DMS 273 (cell line): ENCODE data around the gene AGAP4.
"Not testable (repeated sequence)": the region's sequence is repeated elsewhere in the genome, so short reads cannot be mapped to it uniquely, and the experiment has no call there.

Experiments
- DNase-seq: peaks from one replicate; lab custom pipeline; 2025; ENCODE audit not compliant: unreplicated experiment; lab: John Stamatoyannopoulos, UW

AGAP4 gene

DNA sequence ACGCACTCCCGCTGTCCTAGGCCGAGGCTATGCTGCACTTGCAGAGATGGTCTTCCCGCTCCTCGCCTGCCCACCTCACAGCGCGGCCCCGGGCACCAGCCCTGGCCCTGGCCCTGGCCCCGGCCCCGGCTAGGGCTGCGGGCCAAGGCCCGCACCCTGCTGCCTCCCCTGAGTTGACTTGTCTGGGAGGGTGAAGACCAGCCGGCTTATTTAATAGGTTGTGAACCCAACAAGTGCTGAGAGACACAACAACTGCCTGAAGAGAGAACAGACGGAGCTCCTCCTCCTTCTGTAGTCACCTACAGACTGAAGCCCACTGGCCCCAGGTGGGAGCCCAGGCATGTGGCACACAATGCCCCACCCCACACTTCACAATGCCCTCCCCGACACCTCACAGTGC is at the start of gene AGAP4:
Gene AGAP4, minus strand, starts transcription at position 101 of the 400 bp plus-strand sequence. CDS start 153 bp downstream, outside the sequence.
- not testable (repeated sequence) for DNase-seq

DNA sequence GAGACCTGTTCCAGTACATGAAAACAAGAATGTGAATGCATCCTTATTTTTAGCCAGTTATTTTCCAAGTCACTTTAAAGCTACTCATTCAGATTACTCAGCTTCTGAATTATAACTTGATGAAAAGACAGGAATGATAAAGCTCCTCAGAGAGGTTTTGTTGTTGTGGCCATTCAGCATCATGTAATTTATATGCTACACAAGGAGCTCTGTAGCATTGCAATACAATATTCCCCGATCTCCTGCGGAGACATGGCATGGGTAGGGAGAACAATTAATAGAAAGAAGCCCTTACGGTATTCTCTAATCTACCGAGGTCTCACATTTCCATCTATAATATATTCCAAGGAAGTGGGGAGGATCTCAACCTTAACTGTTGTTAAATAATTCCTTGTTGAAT is 43.4 kb upstream of the AGAP4 start:
- DNase-seq, result not testable (repeated sequence)

DNA sequence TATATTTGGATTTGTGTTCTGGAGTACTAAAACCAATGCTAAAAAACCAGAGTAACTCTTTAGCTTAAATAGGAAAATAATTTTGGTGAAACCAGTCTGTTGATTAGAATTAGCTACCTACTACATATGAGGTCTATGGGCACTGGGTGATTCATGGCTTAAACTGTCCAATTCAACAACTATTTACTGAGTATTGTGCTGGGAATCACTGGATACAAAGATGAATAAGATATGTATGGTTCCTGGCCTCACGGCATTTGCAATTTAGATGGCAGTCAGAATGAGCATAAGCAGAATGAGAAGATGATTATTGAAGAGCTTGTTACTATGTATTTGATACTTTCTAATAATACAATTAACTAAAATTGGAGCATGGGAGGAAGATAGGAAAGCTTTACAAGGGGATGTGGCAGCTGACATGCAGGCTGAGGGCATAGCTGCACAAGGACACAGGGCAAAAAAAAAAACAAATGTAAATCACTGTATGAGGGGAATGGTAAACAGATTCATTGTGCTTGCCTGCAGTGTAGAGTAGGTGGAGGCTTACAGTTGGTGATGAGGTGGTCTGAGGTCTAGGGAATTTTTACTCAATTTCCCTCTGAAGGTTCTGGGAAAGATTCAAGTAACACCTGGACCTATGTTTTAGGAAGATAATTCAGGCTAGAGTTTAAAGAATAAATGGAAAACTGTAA is 42.4 kb upstream of the AGAP4 start:
- not testable (repeated sequence) for DNase-seq

DNA sequence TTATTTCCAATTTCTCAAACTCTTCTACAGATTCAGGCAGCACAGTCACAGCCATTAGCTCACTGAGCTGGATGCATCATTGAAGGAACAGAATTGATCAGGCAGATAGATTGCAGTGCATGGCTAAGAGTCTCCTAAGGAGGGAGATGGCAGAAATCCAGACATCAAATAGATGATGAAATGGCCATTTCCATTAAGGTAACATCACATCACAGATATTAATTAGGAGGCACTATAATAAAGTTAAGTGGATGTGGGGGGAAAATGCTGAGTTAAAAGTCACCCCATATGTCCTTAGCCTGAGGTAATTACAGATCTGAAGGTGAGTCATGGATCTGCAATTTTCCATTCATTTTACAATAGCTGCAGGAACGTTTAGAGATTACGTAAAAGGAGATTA is 35.6 kb upstream of the AGAP4 start:
- not testable (repeated sequence) for DNase-seq

DNA sequence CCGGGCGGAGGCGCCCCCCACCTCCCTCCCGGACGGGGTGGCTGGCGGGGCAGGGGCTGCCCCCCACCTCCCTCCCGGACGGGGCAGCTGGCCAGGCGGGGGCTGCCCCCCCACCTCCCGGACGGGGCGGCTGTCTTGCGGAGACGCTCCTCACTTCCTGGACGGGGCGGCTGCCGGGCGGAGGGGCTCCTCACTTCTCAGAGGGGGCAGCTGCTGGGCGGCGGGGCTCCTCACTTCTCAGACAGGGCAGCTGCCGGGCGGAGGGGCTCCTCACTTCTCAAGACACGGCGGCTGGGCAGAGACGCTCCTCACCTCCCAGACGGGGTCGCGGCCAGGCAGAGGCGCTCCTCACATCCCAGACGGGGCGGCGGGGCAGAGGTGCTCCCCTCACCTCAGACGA is 18.1 kb upstream of the AGAP4 start:
- DNase-seq, result not testable (repeated sequence)

DNA sequence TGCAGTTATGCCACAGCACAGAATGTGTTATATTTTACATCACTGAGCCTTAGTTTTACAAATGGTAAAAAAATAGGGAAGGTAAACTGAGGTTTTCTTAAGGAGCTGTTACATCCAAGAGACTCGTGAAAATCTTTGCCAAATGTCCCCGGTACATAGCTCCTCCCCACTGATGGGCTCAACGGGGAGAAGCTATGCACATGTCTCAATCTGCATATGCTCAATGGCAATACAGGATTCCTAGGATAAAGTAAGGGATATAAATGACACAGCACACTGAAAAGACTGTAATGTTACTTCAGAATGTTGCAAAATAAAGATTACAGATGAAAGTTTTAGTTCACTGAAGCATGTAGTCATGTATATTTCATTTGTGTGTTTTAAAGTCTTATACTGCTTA is 17.0 kb upstream of the AGAP4 start:
- DNase-seq, result not testable (repeated sequence)

DNA sequence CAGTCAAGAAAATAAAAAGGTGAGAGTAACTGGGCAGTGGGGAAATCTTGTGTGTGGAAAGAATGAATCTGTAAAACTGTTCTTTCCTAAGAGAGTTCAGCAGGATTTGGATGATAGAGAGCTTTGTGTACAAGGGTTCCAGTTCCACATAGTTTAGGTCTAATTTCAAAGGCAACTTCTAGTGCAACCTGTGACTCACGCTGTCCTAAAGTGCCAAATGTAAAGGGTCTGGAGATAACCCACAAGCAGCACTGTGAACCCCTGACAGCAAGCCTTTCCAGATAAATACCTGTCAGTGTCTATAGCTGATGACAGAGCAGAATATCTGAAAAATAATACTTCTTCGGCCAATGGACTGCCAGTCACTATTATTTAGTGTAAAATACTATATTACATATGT is 16.3 kb upstream of the AGAP4 start:
- not testable (repeated sequence) for DNase-seq

DNA sequence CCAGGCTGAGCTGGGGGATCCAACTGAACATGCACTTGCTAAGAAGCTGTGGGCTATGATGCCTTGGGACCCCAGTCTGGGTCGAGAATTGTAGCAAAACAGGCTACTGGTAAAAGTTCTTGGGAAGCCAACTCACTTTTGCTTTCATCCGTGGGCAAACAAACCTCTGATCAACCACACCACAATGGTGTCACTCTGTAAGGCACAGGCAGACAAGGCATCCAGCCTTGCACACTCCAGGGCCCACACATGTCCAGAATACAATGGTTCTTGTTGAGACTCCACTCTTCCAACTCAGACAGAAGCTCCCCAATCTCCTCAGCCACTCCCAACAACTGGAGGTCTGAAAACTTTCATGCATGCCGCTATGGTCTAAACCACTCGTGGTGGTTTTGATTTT is 10.6 kb upstream of the AGAP4 start:
- not testable (repeated sequence) for DNase-seq

DNA sequence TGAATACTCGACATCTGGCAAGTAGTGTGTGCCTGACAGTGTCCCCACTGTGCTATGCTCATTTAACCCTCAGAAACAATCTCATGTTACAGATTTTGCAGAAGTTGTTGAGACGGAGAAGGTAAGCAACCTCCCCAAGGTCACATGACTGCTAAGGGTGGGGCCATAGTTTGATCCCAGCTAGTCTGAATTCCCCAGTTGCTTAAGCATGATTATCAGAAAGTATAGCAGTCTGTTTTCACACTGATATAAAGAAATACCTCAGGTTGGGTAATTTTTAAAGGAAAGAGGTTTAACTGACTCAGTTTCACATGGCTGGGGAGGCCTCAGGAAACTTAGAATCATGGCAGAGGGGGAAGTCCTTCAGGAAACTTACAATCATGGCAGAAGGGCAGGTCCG is 1.2 kb upstream of the AGAP4 start:
- DNase-seq, result peak; percentile 2

DNA sequence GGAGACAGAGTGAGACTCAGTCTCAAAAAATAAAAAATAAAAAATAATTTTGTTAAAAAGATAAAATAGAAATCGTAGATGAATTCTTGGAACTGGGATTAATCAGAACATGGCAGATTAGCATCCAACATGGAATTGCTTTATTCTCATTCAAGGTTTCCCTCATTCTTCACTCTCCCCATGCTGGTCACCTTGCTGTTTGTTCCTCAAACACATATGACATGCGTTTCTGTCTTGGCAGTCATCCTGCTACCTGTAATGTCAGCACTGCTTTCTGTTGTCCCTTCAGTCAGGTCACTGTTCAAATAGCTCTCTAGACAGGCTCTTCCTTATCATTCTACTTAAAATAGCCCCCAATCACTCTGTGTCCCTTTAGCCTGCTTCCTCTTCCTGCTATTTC is 24.4 kb downstream of the AGAP4 start:
- not testable (repeated sequence) for DNase-seq

DNA sequence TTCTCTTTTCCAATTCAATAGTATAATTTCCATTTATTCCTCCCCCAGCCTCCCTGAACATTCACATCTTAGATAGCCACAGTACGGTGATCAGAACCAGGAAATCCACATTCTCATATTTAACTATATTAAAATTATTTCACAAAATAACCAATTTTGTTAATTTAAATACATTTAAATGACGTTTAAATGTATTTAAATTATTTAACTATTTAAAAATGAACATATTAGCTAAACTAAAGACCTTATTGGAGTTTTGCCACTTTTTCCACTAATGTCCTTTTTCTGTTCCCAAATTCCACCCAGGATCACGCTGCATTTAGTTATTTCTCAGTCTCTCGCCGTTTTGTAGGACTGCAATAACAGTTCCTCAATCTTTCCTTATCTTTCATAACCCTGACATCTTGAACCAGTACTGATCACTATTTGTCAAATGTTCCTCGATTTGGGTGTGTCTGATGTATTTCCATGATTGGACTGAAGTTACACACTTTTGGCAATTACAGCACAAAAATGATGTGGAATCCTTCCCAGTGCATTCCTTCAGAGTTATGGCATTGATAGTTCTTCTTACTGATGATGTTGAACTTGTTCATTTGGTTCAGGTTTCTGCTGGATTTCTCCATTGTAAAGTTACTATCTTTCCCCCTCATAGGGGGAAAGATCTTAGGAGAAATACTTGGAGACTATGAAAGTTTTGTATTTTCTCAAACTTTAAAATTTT is 27.0 kb downstream of the AGAP4 start:
- not testable (repeated sequence) for DNase-seq

DNA sequence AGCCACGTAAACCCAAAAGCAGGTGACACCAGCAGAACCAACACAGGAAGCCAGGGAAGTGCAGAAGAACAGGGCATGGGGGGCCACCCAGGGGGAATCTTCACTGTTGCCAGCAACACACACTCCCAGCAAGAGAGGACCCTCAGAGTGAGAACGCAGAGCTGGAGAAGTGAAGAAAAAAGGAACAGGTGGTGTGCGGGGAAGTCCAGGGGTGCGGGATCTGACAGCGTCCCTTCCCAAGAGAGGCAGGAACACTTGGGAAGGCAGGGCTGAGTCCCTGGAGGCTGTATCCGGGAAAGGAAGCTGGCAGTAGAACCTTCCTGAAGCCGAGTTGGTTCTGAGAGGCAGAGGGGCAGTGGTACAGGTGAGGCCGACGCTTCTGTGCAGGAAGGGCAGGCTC is 27.7 kb downstream of the AGAP4 start:
- no peak for DNase-seq

DNA sequence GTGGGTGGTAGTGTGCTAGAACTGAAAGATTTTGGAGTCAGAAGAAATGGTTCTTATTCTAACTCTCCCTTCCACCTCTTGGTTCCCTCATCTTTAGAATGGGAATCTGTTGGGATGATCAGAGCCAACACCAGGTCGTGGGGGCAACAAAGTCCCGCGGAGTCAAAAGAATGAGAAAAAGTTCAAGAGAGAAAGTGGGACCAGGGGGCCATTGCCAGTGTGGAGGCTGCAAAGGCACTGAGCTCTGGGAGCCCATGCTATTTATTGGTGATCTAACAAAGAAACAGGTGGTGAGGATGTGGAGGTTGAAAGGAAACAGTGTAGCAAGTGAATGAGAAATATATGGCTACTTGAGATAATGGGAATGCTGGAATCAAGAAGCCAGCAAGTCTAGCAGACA is 29.4 kb downstream of the AGAP4 start:
- no peak for DNase-seq

DNA sequence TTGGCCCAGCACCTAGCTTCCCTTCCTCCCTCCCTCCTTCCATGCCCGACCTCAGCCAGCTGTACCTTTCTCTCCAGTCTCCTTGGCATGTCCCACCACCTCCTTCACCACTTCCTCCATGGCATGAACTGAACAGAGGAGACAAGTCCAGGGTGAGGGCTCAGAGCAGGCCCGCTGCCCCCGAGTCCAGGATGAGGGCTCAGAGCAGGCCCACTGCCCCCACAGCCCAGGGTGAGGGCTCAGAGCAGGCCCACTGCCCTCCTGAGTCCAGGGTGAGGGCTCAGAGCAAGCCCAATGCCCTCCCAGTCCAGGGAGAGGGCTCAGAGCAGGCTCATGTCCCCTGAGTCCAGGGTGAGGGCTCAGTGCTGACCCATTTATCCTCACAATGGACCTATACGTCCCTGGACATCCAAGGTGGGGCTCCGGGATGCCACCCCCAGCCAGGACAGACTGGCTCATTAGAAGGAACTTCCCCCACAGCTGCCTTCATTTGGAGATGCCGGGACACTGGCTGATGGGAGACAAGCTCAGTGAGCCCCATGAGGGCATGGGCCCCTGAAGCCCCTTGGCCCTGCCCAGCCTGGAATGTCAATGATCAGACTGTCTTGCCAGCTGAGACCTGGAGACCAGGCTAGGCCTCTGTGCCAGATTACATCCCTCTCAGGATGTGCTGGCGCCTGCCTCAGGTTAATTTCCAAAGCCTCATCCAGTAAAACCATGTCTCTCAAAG is 30.0 kb downstream of the AGAP4 start:
- no peak for DNase-seq

DNA sequence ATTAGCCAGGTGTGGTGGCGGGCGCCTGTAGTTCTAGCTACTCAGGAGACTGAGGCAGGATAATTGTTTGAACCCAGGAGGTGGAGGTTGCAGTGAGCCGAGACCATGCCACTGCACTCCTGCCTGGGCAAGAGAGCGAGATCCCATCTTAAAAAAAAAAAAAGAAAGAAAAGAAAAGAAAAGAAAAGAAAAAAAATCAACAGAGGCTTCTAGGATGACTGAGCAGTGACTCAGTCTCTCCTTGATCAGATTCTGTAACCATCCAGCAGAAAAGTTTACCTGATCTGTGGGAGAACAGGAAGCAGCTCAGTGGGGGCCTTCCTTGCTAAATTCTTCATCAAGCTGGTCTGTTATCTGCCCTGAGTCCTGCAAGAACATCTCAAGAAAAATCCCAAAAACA is 33.2 kb downstream of the AGAP4 start:
- not testable (repeated sequence) for DNase-seq

DNA sequence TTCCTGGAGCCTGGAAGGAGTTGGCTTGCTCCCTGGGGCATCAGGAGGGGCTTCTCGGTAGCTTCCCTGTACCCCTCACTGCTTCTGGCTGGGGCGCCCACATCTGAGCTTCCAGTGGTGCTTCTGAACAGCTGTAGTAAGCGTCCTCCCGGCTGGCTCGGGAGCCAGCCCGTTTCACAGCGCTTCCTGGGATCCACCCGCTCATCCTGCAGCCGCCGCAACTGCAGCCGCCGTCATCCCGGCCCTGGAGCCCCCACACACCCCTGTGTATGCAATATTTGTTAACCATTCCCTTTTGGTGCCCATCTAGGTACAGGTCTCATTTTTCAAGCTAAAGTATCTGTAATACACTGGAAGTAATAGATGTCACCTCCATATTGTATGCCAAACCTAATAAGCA is 34.3 kb downstream of the AGAP4 start:
- DNase-seq, result not testable (repeated sequence)

DNA sequence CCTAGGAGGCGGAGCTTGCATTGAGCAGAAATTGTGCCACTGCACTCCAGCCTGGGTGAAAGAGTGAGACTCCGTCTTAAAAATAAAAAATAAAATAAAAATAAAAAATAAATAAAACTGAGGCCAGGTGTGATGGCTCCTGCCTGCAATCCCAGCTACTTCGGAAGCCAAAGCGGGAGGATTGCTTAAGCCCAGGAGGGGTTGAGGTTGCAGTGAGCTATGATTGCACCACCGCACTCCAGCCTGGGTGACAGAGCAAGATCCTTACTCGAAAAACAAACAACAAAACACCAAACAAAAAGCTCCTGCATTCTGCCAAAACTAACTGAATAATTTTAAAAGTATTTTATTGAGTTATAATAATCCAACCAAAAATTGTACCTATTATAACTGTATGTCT is 36.2 kb downstream of the AGAP4 start:
- no peak for DNase-seq

DNA sequence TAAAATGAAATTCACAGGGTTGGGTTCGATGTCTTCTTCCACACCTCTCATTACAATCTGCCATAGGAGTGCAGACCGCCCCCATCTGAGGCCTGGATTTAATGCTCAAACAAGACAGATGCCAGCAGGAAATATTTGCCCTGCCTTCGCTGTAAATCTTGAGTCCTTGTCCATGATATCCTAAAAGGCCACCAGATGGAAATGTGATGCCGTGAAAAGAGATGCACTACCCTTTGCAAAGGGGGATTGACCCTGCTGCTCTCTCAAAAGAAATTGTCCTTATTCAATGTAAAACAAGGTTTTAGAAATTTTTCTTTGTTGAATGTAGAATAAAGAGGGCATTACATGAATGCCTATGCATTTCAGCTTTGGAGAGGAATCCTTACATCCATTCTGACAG is 37.5 kb downstream of the AGAP4 start:
- peak; percentile 67 for DNase-seq

DNA sequence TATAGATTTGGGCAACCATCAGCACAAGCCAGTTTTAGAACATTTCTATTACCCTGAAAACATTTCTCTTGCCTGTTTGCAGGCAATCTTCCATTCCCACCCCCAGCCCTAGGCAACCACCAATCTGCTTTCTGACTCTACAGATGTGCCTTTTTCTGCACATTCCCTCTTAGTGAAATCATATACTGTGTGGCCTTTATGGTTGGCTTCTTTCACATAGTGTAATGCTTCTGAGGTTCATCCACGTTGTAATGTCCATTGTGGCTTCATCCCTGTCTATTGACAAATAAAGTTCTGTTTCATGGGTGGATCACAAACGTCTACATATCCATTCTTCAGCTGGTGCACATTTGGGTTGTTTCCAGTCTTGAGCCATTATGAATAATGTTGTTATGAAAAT is 42.3 kb downstream of the AGAP4 start:
- not testable (repeated sequence) for DNase-seq

DNA sequence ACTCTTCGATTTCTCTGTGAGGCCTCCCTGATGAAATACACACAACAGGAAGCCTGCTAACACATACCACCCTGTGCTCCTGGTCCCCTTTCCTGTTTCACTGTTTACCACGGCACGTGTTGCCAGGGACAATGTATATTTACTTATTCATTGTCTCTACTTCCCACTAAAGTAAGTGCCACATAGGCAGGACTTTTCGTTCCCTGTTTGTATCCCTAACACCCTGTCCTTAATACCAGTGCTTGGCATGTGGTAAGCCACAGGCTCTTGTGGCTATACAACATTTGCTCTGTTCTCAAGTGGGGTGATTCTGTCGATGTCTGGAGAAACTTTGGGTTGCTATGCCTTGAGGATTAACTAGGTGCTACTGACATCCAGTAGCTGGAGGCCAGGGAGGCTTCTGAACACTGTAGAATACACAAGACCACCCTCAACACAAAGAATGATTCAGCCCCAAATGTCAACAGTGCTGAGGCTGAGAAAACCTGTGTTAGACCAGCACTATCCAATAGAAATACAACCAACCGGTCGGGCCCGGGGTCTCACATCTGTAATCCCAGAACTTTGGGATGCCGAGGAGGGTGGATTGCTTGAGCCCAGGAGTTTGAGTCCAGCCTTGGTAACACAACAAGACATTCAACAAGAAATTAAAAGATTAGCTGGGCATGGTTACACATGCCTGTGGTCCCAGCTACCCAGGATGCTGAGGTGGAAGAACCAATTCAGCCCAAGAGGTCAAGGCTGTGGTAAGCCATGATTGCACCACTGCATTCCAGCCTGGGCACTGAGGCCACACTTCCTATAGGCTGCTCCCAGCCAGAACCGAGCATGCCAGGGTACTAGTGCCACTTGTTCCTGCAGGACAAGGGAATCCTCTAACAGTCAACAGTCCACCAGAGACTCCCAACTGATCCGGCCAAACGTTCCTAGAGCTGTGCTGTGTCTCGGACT is 44.0 kb downstream of the AGAP4 start:
- not testable (repeated sequence) for DNase-seq

DNA sequence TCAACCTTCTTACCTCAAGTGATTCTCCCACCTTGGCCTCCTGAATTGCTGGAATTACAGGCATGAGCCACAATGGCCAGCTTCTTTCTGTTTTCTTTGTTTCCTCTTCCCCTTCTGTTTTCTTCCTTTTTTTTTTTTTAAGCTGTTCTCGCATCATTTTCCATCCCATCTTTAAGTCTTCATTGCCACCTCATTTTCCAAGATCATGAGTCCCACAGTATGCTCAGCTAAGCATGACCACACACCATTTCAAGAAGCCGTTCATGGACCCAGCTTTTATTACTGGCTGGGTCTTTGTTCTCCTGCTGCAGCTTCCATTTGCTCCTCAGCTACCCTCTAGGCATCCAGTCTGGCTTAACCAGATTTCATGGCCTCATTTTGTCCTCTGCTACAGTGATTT is 52.5 kb downstream of the AGAP4 start:
- not testable (repeated sequence) for DNase-seq
